Prostate gland (tissue), 2 donors: ENCODE data around the gene GRK3. TPM values are rescaled to one million over a fixed set of nuclear protein-coding genes. Genes with fewer than 3 reads are reported as not detected.
A peak's percentile ranks its signal among the peaks of the same experiment; 100 is the strongest.

ENCODE experiments used
- DNase-seq: peaks from one replicate; pipeline ENCODE4 v3.0.0-alpha.2; 2019; ENCODE audit warnings: low spot score
- H3K27ac ChIP-seq, 2 donors: fragments of 200-600 bp; sonication (generic); 2 replicates each; pipeline ENCODE4 v1.5.1; 2017 to 2019
- H3K27me3 ChIP-seq: fragments of 200-600 bp; sonication (generic); replicated peaks from 2 replicates; pipeline ENCODE4 v1.5.1; 2019; ENCODE audit not compliant: insufficient read depth
- H3K36me3 ChIP-seq, 2 donors: fragments of 200-600 bp; sonication (generic); 1 replicate in 1 of 2; 2 replicates in 1 of 2; pipeline versions ENCODE4 v1.5.1 to v1.8.1; 2017 to 2019
- H3K4me1 ChIP-seq: fragments of 200-600 bp; sonication (generic); replicated peaks from 2 replicates; pipeline ENCODE4 v1.5.1; 2019
- H3K4me3 ChIP-seq, 2 donors: fragments of 200-600 bp; sonication (generic); 2 replicates each; pipeline ENCODE4 v1.5.1; 2017 to 2019
- H3K9me3 ChIP-seq: fragments of 200-600 bp; sonication (generic); 2 replicates; pipeline ENCODE4 v1.5.1; 2017
- CTCF ChIP-seq, 4 experiments: fragments of 200-600 bp in 2 of 4; fragments of 450-650 bp in 2 of 4; sonication (generic) in 2 of 4; IDR thresholded peaks; 1 replicate in 3 of 4; 2 replicates in 1 of 4; pipeline ENCODE4 v1.5.1; 2016 to 2019; ENCODE audit warnings: antibody characterized with exemption in 4 of 4, mild to moderate bottlenecking in 2 of 4, moderate library complexity in 2 of 4
- POLR2A ChIP-seq: fragments of 450-650 bp; IDR thresholded peaks from one replicate; pipeline ENCODE4 v1.6.1; 2016; ENCODE audit warnings: antibody characterized with exemption, mild to moderate bottlenecking
- POLR2AphosphoS5 ChIP-seq: sonication (generic); formaldehyde crosslinking; IDR thresholded peaks from one replicate; pipeline ENCODE4 v1.6.1; 2017; ENCODE audit warnings: antibody characterized with exemption
- WGBS: methylation state at CpG from one replicate; pipeline ENCODE4 v1.1.5; 2018; 5-methylcytosine and 5-hydroxymethylcytosine counted together
- intact Hi-C: fragments of 100-400 bp; cut with DNase I; formaldehyde crosslinking; loops from one replicate; pipeline ENCODE4 v1.14.2; 2022
- total RNA-seq, 2 donors: library from RNA; depleted of rRNA; stranded (reverse); fragments of >200 nt; gene quantifications; one replicate each; pipeline ENCODE4 v1.1.0, GENCODE V29; 2016

GRK3 gene
- total RNA-seq, 2 donors from 2014 or later = 10.2 to 16.9 TPM

DNA sequence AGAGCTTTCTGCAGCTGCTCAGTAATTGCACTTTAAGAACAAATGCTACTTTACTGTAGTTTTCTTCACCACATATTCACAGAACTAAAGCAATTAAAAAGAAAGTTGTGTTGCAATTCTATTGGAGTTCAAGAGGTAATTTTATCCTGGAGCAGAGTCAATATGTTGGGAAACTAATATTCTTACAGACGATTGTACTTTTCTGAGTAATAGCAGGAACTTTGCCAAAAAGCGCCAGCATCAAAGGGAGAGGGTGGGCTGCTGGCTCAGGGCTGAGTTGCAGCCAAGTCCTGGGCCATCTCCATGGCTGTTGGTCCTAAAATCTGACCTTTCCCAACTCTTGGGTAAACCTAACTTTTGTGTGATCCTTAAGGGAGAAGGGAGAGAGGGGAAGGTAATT is 104.0 kb downstream of the GRK3 start:
- Histone ChIP-seq H3K9me3 (no peaks in the 10 kb centered on the region), H3K27me3 (no peaks in the 10 kb centered on the region), H3K27ac (no peak overlapping the region), H3K4me3 (no peak overlapping the region), H3K4me1 (no peaks in the 10 kb centered on the region), H3K36me3 (no peaks in the 10 kb centered on the region)
- intact Hi-C loops = no loop called here
- DNase-seq = no peak
- TF ChIP-seq POLR2A (no peak), CTCF (IDR thresholded peaks at IDR 0.05) (no peak), POLR2AphosphoS5 (peak; percentile 20)
- 6% methylated on average over 2 of the region's 2 CpGs for WGBS

DNA sequence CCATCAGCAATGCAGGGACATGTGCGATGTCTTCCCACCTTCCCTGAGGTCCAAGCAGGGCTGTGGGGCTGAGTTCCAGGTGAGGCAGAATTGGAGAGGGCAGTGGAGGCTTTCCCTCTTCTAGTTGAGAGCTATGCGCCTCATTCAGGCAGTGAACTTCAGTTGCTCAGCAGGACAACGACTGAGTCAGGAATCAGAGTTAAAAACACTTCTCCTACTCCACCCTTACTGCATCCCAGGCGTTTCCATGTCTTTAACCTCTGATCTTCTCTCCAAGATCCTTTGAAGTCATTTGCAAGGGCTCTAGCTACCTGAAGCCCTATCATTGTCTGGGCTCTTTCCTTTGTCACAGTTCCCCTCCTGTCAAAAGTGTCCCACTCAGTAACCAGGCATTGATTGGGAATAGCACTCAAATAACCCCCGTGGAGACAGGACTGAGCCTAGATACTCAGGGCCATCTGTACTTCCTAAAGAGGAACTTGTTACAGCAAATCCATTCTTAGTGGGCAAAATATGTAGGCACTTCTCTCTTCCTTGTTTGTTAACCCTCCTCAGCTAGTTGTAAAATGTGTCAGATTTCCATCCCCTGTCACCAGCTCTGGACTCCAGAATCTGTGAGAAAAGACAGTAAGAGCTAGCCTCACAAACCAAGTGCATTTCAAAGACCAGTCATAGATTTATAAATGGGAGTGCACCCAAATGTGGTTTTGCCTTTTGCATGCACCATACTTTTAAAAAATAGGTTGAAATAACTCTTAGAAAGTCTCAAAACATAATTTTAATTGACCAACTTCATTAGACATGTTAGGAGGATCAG is 105.0 kb downstream of the GRK3 start:
- intact Hi-C loops = no loop called here
- Histone ChIP-seq H3K4me3 (no peak overlapping the region), H3K9me3 (no peaks in the 10 kb centered on the region), H3K27me3 (no peaks in the 10 kb centered on the region), H3K27ac (no peak overlapping the region), H3K4me1 (no peaks in the 10 kb centered on the region), H3K36me3 (no peaks in the 10 kb centered on the region)
- 64% methylated on average over 5 of the region's 5 CpGs for WGBS
- DNase-seq = no peak
- TF ChIP-seq POLR2AphosphoS5 = no peak
- TF ChIP-seq CTCF (IDR thresholded peaks at IDR 0.05) = no peak
- no peak for TF ChIP-seq POLR2A

GRCh38 chr22:25670070-25670461 is 105.6 kb downstream of the GRK3 start:
- H3K4me3 ChIP-seq = no peak overlapping the region
- no peaks in the 10 kb centered on the region for H3K36me3 ChIP-seq
- no peaks in the 10 kb centered on the region for H3K4me1 ChIP-seq
- TF ChIP-seq POLR2A (no peak), CTCF (IDR thresholded peaks at IDR 0.05) (no peak), POLR2AphosphoS5 (no peak)
- no peaks in the 10 kb centered on the region for H3K9me3 ChIP-seq
- no peak for DNase-seq
- WGBS = 95% methylated on average over 6 of the region's 6 CpGs
- H3K27ac ChIP-seq = no peak overlapping the region
- intact Hi-C loops = no loop called here
- no peaks in the 10 kb centered on the region for H3K27me3 ChIP-seq

DNA sequence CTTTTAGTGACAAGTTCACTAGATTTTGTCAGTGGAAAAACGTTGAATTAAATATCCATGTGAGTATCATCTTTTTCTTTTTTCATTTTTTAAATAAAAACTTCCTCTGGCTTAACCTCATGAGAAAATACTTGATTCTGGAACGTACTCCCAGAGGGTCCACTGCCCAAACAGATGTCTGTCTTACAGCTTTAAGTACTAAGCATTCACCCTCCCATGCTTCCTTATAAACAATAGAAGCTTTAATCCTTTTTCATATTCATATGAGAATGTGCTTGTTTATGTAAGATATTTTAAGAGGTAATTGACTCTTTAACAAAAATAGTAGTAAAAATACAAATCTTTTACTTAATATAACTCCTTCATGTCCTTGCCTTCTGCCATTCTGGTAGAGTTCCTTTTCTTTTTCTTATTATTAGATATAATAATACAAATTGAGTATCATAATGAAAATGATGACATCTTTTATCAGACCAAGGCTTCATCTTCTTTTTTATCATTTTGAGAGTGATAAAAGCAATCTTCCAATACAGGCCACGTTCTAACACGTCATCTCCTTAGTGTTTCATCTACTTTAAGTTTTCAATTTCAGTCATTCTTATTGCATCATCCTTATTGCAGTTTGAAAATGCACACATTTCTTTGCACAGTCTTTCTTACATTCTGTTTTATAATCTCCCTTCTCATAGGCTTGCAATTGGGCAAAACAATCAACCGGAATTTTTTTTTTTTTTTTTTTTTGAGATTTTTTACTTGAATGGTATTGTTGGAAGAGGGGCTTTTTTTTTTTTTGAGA is 108.0 kb downstream of the GRK3 start:
- WGBS = 77% methylated on average over 5 of the region's 5 CpGs
- TF ChIP-seq CTCF (IDR thresholded peaks at IDR 0.05) (no peak), POLR2A (no peak), POLR2AphosphoS5 (no peak)

More for the DNA sequence above, 108.0 kb downstream of the GRK3 start:
- Histone ChIP-seq H3K9me3 (no peaks in the 10 kb centered on the region), H3K27ac (no peak overlapping the region), H3K4me3 (no peak overlapping the region), H3K4me1 (no peaks in the 10 kb centered on the region), H3K27me3 (no peaks in the 10 kb centered on the region), H3K36me3 (no peaks in the 10 kb centered on the region)
- intact Hi-C loops = no loop called here
- no peak for DNase-seq
